Brain pericyte (primary cell): Measurements from ENCODE around the gene SRPX.

ENCODE experiments used
- DNase-seq: peaks from one replicate; pipeline ENCODE4 v3.0.0-alpha.2; 2012; ENCODE audit warnings: low read depth, low spot score

SRPX gene

DNA sequence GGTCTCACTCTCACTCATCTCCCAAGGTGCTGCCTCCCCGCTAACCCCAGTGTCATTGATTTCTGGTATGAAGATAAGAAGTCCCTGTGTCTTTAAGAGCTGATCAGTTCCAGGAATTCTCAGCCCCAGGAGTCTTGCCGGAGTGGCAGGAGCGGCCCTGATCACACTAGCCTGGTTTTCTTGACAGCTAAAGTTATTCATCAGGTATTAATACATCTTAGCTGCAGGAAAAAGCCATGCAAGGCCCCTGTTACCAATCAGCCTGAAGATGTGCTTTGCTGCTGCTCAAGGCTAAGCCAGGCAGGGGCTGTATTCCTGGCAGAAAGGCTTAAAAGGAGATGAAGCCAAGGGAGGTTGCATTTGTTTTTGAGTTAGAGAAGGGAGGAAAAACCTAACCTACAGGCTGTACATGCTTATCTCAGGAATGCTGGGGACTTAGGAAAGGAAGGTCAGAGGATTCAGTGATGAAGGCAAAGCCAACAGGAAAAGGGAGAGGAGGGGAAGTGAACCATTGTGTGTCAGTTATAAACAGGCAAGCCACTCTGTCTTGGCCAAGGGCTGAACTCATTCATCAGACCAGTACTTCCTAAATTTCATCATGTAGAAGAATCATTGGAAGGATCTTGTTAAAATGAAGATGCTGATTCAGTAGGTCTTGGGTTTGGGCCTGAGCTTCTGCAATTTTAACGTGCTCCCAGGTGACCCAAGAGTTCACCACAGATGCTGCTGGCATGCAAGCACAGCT, 8.6 kb downstream of the SRPX start:
- no peak for DNase-seq

DNA sequence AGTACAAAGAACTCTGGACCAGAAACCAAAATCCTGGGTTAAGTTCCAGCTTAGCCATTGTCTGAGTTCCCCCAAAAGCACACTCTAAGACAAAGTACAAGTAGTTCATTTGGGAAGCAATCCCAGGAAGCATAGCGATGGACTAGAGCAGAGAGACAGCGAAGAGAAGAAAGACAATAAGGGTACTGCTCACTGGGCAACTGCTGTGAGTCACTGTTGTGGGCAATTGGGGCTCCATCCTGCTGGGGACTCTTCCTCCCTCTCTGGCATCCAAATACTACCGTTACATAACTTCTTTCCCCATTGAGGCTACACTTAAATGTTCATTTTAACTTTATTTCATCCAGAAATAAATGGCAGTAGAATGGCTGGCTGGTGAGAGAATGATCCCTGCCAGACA, 14.1 kb downstream of the SRPX start:
- no peak for DNase-seq

DNA sequence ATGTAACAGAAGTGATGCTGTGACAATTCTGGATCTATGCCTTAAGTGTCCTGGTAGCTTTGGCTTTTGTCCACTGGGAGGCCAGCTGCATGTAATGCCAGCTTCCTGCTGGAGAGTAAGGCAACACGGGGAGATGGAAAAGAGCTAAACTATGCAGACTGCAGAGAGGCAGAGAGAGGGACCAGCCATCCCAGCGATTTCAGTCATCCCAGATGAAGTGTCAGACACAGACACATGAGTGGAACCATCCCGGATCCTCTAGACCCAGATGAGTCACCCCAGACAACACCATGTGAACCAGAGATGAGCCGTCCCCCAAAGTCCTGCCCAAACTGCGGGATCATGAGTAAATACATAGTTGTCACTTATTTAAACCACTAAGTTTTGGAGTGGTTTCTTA, 14.6 kb downstream of the SRPX start:
- no peak for DNase-seq

DNA sequence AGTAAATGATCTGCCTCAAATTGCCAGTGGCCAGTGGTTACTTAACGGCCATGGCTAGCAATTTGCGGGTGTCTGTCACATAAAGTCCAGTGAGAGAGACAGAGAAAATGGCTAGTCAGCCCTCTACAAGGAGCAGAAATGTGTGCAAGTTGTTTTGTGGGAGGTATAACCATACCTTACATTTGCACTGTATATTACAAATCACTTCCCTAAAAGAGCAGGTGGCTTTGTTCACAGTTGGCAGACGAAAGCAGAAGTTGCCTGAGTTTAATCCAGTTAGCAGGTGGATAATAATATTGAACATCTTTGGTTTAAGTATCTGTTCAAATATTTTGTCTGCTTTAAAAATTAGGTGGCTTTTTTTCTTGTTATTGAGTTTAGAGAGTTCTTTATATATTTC, 15.6 kb downstream of the SRPX start:
- no peak for DNase-seq

DNA sequence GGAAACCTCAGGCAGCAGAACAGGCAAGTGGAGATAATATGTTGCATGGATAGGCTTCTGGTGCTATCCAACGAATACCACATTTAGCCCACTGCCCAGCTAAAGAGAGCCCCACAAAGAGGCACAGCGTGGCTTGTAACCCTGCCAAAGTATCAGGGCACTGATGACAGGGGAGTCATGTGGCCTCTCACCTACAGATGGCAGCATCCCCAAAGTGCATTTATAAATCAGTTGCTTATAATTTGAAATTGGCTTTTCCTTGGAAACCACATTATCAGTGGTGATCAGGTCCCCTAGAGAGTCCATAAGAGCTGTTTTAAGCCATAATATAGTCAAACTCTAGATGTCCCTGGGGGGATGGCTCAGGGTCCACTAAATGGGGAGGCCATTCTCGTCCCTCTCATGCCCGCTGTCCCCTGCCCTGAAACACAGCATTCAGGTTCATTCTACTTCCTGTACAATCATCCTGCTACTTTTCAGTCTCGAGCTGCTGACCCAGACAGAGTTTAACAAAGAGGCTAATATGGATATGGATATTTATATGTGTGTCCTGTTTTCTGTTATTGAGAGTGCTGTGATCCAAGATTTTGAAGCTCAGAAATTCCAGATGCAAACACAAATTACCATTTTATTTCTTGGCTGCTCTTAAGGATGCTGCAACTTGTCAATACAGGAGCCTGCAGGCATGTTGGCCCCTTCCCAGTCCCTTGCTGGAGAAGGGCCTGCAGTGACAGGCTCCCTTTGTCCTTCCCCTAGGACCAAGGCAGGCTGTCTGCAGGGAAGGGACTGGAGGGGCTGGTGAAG, 28.5 kb downstream of the SRPX start:
- DNase-seq = no peak

DNA sequence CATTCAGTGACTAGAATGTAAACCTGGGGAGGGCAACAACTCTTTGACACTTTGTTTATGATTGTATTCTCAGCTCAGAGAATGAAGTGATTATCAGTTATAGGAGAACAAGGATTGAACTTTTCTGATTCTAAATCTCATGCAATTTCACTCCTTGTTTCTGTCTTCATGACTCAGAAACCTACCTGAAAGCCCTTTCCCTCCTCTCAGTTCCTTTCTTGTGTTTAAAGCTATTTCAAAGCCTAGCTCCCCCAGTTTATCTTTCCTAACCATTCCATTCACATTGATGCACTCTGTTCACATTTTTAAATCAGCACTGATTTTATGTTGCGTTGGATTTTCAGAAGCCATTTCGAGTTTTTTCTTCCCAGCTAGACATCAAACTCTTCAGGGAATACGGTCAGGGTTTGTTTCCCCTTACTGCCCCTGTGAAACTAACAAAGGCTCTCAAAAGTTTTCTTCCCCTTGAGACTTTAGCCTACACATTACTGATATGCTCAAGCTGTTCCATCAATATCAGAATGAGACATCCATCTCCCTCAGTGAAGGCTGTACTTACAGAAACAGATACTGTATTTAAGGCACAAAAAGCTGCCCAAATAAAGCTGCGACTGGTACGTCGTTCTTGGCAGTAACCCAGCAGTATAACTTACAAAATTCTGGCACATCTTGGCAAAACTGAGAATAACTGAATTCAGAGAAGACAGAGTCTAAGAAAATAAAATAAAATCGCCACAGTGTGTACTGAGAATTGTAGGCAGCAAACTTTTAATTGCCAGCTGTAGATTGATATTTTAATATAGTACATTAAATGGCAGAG, 31.0 kb downstream of the SRPX start:
- no peak for DNase-seq

DNA sequence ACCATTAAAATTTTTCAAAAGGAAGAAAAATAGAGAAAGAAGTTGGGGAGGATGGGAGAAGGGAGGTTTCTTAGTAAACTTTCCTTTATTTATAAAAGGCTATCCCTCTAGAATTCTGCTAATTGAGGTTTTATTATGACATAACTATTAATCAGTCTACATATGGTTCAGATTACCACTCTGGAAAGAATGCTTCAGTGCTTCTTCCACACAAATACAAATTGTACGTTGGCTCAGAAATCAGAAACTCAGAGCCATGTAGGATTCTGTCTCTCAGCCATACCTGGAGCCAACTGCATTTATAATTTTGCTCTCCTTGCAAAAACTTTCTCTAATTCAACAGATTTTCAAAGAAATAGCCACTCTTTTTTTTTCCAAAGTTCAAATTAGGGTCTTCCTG, 37.1 kb downstream of the SRPX start:
- no peak for DNase-seq

DNA sequence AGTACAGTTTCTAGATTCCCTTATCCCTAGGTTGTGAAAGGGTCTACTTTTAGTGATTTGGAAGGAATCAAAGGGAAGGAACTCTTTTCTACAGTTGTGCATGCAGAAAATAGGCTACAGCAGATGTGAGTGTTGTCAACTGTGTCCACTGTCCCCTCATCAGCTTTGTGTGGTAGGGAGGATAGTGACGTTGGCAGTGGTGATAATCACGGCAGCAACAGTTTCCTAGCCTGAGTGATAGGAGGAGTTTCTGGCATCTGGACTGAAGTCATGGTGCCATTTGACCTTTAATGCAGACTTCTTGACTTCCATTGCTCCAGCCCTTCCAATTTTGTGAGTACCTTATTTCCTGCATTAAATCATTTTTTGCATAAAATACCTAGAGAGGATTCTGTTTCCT, 39.3 kb downstream of the SRPX start:
- DNase-seq = no peak

DNA sequence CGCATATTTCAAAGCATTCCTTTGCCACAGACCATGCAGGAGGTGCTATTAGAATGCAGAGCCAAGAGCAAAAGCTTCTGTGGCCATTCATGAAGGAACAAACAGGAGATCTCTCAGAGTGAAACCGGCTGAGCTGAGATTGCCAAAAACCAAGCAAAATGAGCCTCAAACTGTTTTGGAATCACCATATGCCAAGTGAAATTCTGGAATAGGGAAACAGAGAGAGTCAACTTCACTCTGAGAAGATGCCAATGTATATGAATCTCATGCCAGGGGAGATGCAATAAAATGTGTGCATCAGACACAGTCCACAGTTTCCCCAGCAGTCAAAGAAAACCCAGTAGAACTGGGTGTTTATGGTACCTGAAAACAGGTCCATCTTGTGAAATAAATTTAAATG, 42.3 kb downstream of the SRPX start:
- DNase-seq = no peak

DNA sequence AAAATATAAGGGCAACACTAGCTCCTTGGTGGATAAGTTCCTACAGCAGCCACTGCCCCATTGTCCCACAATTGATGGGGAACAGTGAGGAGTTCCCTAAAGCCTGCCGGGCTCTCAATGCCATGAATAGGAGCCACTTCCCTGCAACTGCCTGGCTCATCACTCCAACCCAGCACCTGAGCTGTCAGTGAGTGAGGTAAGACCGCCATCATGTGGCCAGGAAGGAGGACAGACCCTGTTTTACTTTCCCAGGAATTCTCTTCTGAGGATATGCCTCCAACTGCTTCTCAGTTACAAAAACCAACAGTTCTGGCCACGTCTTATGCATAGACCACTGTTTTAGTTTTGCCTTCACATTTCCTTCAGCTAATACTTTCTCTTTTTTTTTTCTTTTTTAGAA, 45.5 kb downstream of the SRPX start:
- DNase-seq = no peak

DNA sequence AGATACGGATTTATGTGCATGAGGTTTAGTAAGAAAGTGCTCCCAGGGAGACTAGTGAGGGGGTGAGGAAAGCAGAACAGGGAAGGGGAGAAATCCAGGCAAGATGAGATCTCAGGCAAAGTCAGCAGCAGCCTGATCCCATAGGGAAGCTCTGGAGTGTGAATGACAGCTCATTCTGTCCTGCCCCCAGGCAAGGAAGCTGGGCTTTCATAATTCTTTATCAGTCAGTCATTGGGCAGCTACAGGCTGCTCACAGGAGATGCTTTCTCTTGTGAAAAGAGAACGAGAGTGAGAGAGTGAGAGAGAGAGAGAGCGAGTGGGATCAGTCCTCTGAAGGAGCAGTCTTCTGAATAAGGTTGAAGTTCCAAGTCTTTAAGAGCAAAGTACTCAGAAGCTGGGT, 48.1 kb downstream of the SRPX start:
- no peak for DNase-seq

DNA sequence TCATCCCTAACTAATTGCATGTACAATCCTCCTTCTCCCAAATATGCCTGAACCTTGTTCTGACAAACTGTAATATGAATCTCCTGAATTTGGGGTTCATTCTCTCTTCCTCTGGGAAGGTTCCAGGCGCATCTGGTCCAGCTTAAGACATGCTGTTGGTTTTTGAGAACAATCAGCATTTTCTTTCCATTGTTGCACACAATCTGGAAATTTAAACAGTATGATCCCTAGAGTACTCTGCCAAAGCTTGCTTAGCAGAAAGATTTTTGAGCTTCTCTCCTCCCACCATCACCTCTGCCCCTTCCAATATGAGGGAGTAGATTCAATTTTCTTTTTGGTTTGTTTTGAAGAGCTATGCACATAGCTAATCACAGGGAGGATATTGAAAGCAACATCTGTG, 50.1 kb downstream of the SRPX start:
- DNase-seq = no peak

DNA sequence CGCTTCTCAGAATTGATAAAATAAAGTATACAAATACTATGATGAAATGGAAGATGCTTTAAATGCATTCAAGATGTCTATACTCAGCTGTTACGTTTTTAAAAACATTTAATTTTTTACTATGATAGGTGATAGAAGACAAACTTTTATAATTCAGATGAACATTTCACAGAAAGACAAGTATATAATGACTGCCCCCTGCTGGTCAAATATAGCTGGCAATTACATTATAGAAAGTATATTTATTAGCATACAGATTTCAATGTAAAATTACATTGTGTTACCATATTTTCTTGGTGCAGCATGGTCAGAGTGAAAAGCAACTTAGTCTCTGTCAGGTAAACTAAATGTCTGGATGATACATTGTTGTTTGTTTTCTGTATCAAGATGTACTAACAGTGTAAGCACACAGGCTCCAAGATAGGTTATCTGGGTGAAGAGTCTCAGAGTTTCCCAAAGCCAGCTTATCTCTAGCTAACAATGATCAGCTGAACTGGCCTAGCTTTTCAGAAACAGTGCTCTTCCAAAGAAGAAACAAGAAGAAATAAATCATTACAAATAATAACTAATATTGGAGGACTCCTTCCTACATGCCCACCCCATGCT, 54.1 kb downstream of the SRPX start:
- no peak for DNase-seq

DNA sequence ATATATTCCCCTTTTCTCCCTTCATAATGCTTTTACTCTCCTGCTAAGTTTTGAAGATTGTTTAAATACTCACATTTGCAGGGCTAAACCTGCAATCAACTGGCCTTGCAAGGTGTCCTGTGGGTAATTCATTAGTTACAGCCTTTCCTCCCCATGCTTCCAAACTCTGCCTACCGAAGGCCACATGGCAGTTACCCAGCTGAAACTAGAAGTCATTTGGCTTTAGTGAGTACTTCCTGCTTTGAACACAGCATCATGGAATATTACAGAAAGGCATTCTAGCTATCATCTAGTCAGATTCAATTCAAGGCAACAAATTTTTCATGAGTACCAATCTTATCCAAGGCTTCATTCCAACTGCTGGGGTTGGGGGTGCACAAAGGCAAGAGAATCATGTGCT, 55.6 kb downstream of the SRPX start:
- DNase-seq = no peak

DNA sequence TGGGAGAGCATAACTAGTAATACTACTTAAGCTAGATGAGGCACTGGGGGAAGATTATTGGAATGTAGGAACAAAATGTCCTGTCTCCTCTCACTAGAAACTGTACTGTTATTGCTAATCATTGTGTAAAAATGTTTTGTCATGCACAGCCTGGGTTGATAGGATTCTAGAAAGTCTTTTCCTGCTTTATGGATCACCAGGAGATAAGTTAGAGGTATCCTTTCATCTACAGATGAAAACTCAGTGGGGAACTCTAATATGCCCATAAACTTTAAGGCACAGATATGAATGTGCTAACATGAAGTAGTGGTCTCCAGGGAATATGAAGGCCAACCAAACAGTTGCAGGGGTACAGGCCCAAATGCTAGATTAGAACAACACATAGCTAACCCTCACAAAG, 57.5 kb downstream of the SRPX start:
- DNase-seq = no peak

DNA sequence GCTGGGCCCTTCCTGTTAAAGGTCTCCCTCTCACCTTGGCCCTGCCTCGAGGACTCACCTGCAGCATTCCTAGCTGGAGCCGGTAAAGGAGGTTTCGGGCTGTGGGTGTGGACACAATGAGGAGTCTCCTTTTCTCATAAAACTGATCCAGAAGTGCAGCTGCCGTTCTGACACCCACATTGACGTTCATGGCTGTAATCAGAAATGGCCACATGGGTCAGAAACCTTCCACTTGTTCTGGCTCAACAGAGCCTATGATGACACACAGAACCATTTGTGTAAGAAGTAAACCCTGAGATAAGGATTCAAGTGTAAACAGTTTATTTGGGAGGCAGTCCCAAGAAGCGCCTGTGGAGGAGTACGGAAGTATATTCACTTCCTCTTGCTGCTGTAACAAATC, 63.8 kb downstream of the SRPX start:
- no peak for DNase-seq

DNA sequence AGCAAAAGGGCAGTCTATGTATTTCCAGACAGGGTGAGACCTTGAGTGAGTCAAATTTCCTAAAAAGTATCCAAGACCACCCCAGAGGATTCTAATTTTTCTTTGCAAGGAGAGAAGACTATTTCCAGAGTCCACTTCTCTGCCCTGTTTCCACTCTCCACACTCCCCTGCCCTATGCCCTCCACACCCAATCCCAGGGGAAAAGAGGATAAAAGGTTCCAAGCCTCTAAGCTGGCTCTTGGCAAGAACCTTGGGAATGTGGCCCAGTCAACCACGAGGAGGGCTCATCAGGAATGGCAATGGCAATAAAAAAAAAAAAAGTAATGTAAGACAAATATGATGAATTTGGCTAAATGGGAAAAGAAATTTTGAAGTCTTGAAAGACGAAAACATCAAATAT, 65.9 kb downstream of the SRPX start:
- DNase-seq = no peak

DNA sequence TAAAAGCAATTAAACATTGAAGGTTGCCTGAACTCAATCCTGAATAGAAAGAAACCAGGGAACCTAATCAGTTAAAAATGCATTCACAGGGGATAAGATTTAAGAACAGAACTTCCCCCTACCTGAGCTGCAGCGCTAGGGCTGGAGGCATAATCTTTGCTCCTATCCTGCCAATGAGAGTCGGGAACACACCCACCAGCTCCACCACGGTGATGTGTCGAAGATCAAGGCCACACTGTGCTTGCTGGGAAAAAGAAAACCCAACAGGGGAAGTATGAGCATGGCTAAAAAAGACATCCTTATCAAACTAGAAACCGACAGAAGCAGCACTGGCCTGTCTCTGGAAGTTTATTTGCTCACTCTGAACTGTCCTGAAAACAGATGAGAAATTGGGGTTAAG, 66.3 kb downstream of the SRPX start:
- no peak for DNase-seq

DNA sequence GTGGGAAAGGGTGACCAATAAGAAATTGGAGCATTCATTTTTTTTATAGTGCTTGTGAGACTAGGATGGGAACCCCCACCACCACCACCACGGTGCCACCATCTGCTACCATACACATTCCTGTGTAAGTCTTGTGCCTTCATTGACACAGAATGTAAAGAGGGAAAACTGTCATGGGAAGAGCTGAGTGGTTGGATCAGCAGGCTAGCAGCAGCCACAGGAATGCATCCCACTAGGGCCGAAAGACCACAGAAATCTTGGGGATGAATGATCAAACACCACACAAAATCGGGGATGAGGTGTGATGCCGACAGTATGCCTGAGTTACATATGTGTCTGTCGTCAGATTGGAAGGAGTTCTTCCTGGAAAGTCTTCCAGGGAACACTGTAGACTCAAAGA, 69.2 kb downstream of the SRPX start:
- no peak for DNase-seq

DNA sequence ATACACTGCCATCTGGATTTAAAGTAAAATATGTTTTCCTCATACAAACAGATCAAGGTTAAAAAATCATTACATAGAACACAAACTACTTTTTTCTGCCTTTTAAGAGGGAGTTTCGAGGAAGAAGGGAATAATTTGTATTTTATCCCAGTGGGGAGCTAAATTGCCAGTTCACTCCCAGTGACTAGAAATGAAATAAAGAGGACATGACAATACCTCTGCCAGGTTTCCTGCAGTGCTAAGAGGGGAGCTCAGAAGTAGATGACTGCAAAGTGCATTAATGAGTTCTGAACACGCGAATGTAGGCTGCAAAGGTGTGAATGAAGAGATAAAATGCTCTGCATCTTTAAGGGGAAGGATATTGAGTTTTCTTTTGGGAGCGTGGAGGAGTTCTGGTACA, 69.7 kb downstream of the SRPX start:
- DNase-seq = no peak

DNA sequence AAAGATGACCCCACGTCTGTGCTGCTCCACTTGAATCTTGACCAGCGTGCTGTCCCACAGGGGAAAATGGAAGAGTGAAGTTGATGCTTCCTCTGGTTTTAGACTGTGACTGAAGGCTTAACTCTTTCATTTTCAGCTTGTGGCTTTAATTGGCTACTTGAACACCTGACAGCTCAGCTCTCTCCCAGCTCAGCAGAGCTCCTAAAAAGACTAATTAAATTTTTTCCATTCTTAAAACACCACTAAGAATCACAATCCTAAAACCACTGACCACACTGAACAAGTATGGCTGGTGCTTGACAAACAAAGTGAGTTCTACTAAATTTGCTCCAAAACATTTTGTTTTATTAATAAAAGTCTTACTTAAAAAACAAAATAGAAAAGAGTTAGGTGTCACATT, 71.7 kb downstream of the SRPX start:
- DNase-seq = no peak

DNA sequence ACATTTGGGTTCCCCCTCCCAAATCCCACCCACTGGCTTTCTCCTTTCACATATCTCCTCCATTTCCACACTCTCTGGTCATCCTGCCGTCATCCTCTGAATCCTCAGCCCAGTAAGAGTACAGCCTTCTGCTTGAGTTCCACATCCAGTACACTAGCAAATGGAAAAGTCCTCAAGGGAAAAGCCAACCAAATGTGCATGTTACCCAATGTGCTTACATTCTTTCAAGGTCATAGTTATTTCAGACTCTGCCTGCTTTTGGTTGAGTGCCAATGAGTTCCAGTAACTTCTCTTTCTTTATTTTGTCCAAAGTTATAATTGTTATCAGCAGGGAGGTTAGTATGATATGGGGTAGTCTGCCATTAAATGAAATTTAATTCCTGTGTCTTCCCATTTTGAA, 78.1 kb downstream of the SRPX start:
- DNase-seq = peak; percentile 18
